ENCODE data around the gene AZI2.

The AZI2 gene

GRCh38 chr3:28334552-28334951 is 14.1 kb downstream of the AZI2 start:
- no peaks in the 10 kb centered on the region for H3K9me3 ChIP-seq (ENCODE audit: control insufficient read depth in 1 of 2, low read length in 2 of 2)
- no peaks in the 10 kb centered on the region for H3K4me1 ChIP-seq (ENCODE audit: control insufficient read depth in 1 of 2, insufficient read depth in 2 of 2, low read length in 2 of 2)
- no peak overlapping the region for H3K4me3 ChIP-seq (ENCODE audit: low read depth in 1 of 2, low read length in 2 of 2)
- H3K27ac ChIP-seq (ENCODE audit: low read length): no peak overlapping the region
- H3K36me3 ChIP-seq (ENCODE audit: control insufficient read depth in 1 of 2, insufficient read depth in 2 of 2, low read length in 2 of 2): peaks cover 14 to 26% of the 10 kb centered on the region in 2 donors
- no peaks in the 10 kb centered on the region for H3K27me3 ChIP-seq (ENCODE audit: low read depth, low read length)

GRCh38 chr3:28328188-28329151 is 20.2 kb downstream of the AZI2 start:
- Histone ChIP-seq H3K36me3 (ENCODE audit: control insufficient read depth in 1 of 2, insufficient read depth in 2 of 2, low read length in 2 of 2) (peaks cover 24 to 32% of the 10 kb centered on the region in 2 donors), H3K27ac (ENCODE audit: low read length) (no peak overlapping the region), H3K4me1 (ENCODE audit: control insufficient read depth in 1 of 2, insufficient read depth in 2 of 2, low read length in 2 of 2) (no peaks in the 10 kb centered on the region)

GRCh38 chr3:28326458-28326926 is 22.1 kb downstream of the AZI2 start:
- Histone ChIP-seq H3K27me3 (ENCODE audit: low read depth, low read length) (no peaks in the 10 kb centered on the region), H3K36me3 (ENCODE audit: control insufficient read depth in 1 of 2, insufficient read depth in 2 of 2, low read length in 2 of 2) (peaks cover 23 to 34% of the 10 kb centered on the region in 2 donors), H3K9me3 (ENCODE audit: control insufficient read depth in 1 of 2, low read length in 2 of 2) (no peaks in the 10 kb centered on the region), H3K4me3 (ENCODE audit: low read depth in 1 of 2, low read length in 2 of 2) (no peak overlapping the region), H3K4me1 (ENCODE audit: control insufficient read depth in 1 of 2, insufficient read depth in 2 of 2, low read length in 2 of 2) (no peaks in the 10 kb centered on the region), H3K27ac (ENCODE audit: low read length) (no peak overlapping the region)

More at GRCh38 chr3:28328188-28329151, 20.2 kb downstream of the AZI2 start:
- Histone ChIP-seq H3K9me3 (ENCODE audit: control insufficient read depth in 1 of 2, low read length in 2 of 2) (no peaks in the 10 kb centered on the region), H3K4me3 (ENCODE audit: low read depth in 1 of 2, low read length in 2 of 2) (no peak overlapping the region), H3K27me3 (ENCODE audit: low read depth, low read length) (no peaks in the 10 kb centered on the region)

- H3K36me3 ChIP-seq (ENCODE audit: control insufficient read depth in 1 of 2, insufficient read depth in 2 of 2, low read length in 2 of 2): peaks cover 24 to 26% of the 10 kb centered on the region in 2 donors
- no peaks in the 10 kb centered on the region for H3K4me1 ChIP-seq (ENCODE audit: control insufficient read depth in 1 of 2, insufficient read depth in 2 of 2, low read length in 2 of 2)
- no peaks in the 10 kb centered on the region for H3K27me3 ChIP-seq (ENCODE audit: low read depth, low read length)
- no peak overlapping the region for H3K27ac ChIP-seq (ENCODE audit: low read length)
- H3K4me3 ChIP-seq (ENCODE audit: low read depth in 1 of 2, low read length in 2 of 2): no peak overlapping the region
- H3K9me3 ChIP-seq (ENCODE audit: control insufficient read depth in 1 of 2, low read length in 2 of 2): no peaks in the 10 kb centered on the region
Measured at GRCh38 chr3:28322464-28322863, 26.2 kb downstream of the AZI2 start.

- no peak overlapping the region for H3K27ac ChIP-seq (ENCODE audit: low read length)
- no peak overlapping the region for H3K4me3 ChIP-seq (ENCODE audit: low read depth in 1 of 2, low read length in 2 of 2)
- H3K36me3 ChIP-seq (ENCODE audit: control insufficient read depth in 1 of 2, insufficient read depth in 2 of 2, low read length in 2 of 2): peaks cover 24 to 26% of the 10 kb centered on the region in 2 donors
- H3K9me3 ChIP-seq (ENCODE audit: control insufficient read depth in 1 of 2, low read length in 2 of 2): no peaks in the 10 kb centered on the region
- no peaks in the 10 kb centered on the region for H3K27me3 ChIP-seq (ENCODE audit: low read depth, low read length)
- H3K4me1 ChIP-seq (ENCODE audit: control insufficient read depth in 1 of 2, insufficient read depth in 2 of 2, low read length in 2 of 2): no peaks in the 10 kb centered on the region
Measured at GRCh38 chr3:28320981-28321380, 27.6 kb downstream of the AZI2 start.

GRCh38 chr3:28317438-28318022 is 31.1 kb downstream of the AZI2 start:
- Histone ChIP-seq H3K27me3 (ENCODE audit: low read depth, low read length) (no peaks in the 10 kb centered on the region), H3K4me1 (ENCODE audit: control insufficient read depth in 1 of 2, insufficient read depth in 2 of 2, low read length in 2 of 2) (no peaks in the 10 kb centered on the region), H3K9me3 (ENCODE audit: control insufficient read depth in 1 of 2, low read length in 2 of 2) (no peaks in the 10 kb centered on the region), H3K36me3 (ENCODE audit: control insufficient read depth in 1 of 2, insufficient read depth in 2 of 2, low read length in 2 of 2) (peaks cover 7 to 8% of the 10 kb centered on the region in 2 donors), H3K4me3 (ENCODE audit: low read depth in 1 of 2, low read length in 2 of 2) (no peak overlapping the region), H3K27ac (ENCODE audit: low read length) (no peak overlapping the region)

GRCh38 chr3:28316226-28316625 is 32.4 kb downstream of the AZI2 start:
- no peaks in the 10 kb centered on the region for H3K4me1 ChIP-seq (ENCODE audit: control insufficient read depth in 1 of 2, insufficient read depth in 2 of 2, low read length in 2 of 2)
- no peak overlapping the region for H3K4me3 ChIP-seq (ENCODE audit: low read depth in 1 of 2, low read length in 2 of 2)
- H3K9me3 ChIP-seq (ENCODE audit: control insufficient read depth in 1 of 2, low read length in 2 of 2): no peaks in the 10 kb centered on the region
- no peak overlapping the region for H3K27ac ChIP-seq (ENCODE audit: low read length)
- peaks cover 4 to 6% of the 10 kb centered on the region in 2 donors for H3K36me3 ChIP-seq (ENCODE audit: control insufficient read depth in 1 of 2, insufficient read depth in 2 of 2, low read length in 2 of 2)
- H3K27me3 ChIP-seq (ENCODE audit: low read depth, low read length): no peaks in the 10 kb centered on the region

- Histone ChIP-seq H3K27me3 (ENCODE audit: low read depth, low read length) (no peaks in the 10 kb centered on the region), H3K4me3 (ENCODE audit: low read depth in 1 of 2, low read length in 2 of 2) (no peak overlapping the region), H3K9me3 (ENCODE audit: control insufficient read depth in 1 of 2, low read length in 2 of 2) (no peaks in the 10 kb centered on the region), H3K36me3 (ENCODE audit: control insufficient read depth in 1 of 2, insufficient read depth in 2 of 2, low read length in 2 of 2) (peaks cover 0 to 1% of the 10 kb centered on the region in 2 donors), H3K4me1 (ENCODE audit: control insufficient read depth in 1 of 2, insufficient read depth in 2 of 2, low read length in 2 of 2) (no peaks in the 10 kb centered on the region), H3K27ac (ENCODE audit: low read length) (no peak overlapping the region)
Measured at GRCh38 chr3:28315711-28316110, 32.9 kb downstream of the AZI2 start.

- no peaks in the 10 kb centered on the region for H3K27me3 ChIP-seq (ENCODE audit: low read depth, low read length)
- no peak overlapping the region for H3K4me3 ChIP-seq (ENCODE audit: low read depth in 1 of 2, low read length in 2 of 2)
- no peaks in the 10 kb centered on the region for H3K36me3 ChIP-seq (ENCODE audit: control insufficient read depth in 1 of 2, insufficient read depth in 2 of 2, low read length in 2 of 2)
- no peaks in the 10 kb centered on the region for H3K9me3 ChIP-seq (ENCODE audit: control insufficient read depth in 1 of 2, low read length in 2 of 2)
- no peaks in the 10 kb centered on the region for H3K4me1 ChIP-seq (ENCODE audit: control insufficient read depth in 1 of 2, insufficient read depth in 2 of 2, low read length in 2 of 2)
- H3K27ac ChIP-seq (ENCODE audit: low read length): no peak overlapping the region
Measured at GRCh38 chr3:28308196-28308595, 40.4 kb downstream of the AZI2 start.

- Histone ChIP-seq H3K27ac (ENCODE audit: low read length) (no peak overlapping the region), H3K36me3 (ENCODE audit: control insufficient read depth in 1 of 2, insufficient read depth in 2 of 2, low read length in 2 of 2) (no peaks in the 10 kb centered on the region), H3K4me1 (ENCODE audit: control insufficient read depth in 1 of 2, insufficient read depth in 2 of 2, low read length in 2 of 2) (no peaks in the 10 kb centered on the region), H3K4me3 (ENCODE audit: low read depth in 1 of 2, low read length in 2 of 2) (no peak overlapping the region), H3K27me3 (ENCODE audit: low read depth, low read length) (no peaks in the 10 kb centered on the region), H3K9me3 (ENCODE audit: control insufficient read depth in 1 of 2, low read length in 2 of 2) (no peaks in the 10 kb centered on the region)
Measured at GRCh38 chr3:28301688-28302087, 46.9 kb downstream of the AZI2 start.

- H3K27ac ChIP-seq (ENCODE audit: low read length): no peak overlapping the region
- no peaks in the 10 kb centered on the region for H3K36me3 ChIP-seq (ENCODE audit: control insufficient read depth in 1 of 2, insufficient read depth in 2 of 2, low read length in 2 of 2)
- H3K4me1 ChIP-seq (ENCODE audit: control insufficient read depth in 1 of 2, insufficient read depth in 2 of 2, low read length in 2 of 2): no peaks in the 10 kb centered on the region
- H3K27me3 ChIP-seq (ENCODE audit: low read depth, low read length): no peaks in the 10 kb centered on the region
- H3K9me3 ChIP-seq (ENCODE audit: control insufficient read depth in 1 of 2, low read length in 2 of 2): no peaks in the 10 kb centered on the region
- H3K4me3 ChIP-seq (ENCODE audit: low read depth in 1 of 2, low read length in 2 of 2): no peak overlapping the region
Measured at GRCh38 chr3:28300345-28300962, 48.2 kb downstream of the AZI2 start.
